Esophagus squamous epithelium (tissue), 5 donors: Measurements from ENCODE around the gene GMPR2. TPM values are rescaled to one million over a fixed set of nuclear protein-coding genes. Genes with fewer than 3 reads are reported as not detected.

Experiments
- DNase-seq: peaks from one replicate; lab custom pipeline; 2025; lab: John Stamatoyannopoulos, UW
- H3K27ac ChIP-seq, 4 donors: fragments of 200-600 bp; sonication (generic); one replicate each; pipeline ENCODE4 v1.5.1; 2016 to 2019; ENCODE audit warnings: mild to moderate bottlenecking in 1 of 4
- H3K27me3 ChIP-seq, 4 donors: fragments of 200-600 bp; sonication (generic); 1 replicate in 3 of 4; 2 replicates in 1 of 4; pipeline versions ENCODE4 v1.5.1 to v1.6.0; 2017 to 2021; ENCODE audit warnings: antibody characterized with exemption in 1 of 4
- H3K36me3 ChIP-seq, 3 donors: fragments of 200-600 bp; sonication (generic); one replicate each; pipeline ENCODE4 v1.5.1; 2016 to 2019
- H3K4me1 ChIP-seq, 3 donors: fragments of 200-600 bp; sonication (generic); one replicate each; pipeline ENCODE4 v1.5.1; 2017 to 2019
- H3K4me3 ChIP-seq, 4 donors: fragments of 200-600 bp; sonication (generic); 1 replicate in 3 of 4; 2 replicates in 1 of 4; pipeline ENCODE4 v1.5.1; 2016 to 2019; ENCODE audit warnings: mild to moderate bottlenecking in 2 of 4, moderate library complexity in 1 of 4
- H3K9me3 ChIP-seq, 3 donors: fragments of 200-600 bp; sonication (generic); one replicate each; pipeline ENCODE4 v1.5.1; 2016 to 2019
- POLR2A ChIP-seq, 4 donors: fragments of 450-650 bp; IDR thresholded peaks; one replicate each; pipeline ENCODE4 v1.6.1; 2017; ENCODE audit warnings: antibody characterized with exemption in 4 of 4, mild to moderate bottlenecking in 4 of 4, moderate library complexity in 3 of 4
- WGBS, 2 donors: methylation state at CpG; one replicate each; pipeline ENCODE4 v1.1.5; 2018; 5-methylcytosine and 5-hydroxymethylcytosine counted together
- intact Hi-C: fragments of 100-400 bp; cut with DNase I; formaldehyde crosslinking; loops from one replicate; pipeline ENCODE4 v1.15.0; 2022
- total RNA-seq, 4 donors: library from RNA; depleted of rRNA; stranded (reverse); fragments of >200 nt; gene quantifications; one replicate each; pipeline ENCODE4 v1.1.0, GENCODE V29; 2016
- TF ChIP-seq, protein P1 (sequence below), 6 experiments: fragments of 450-650 bp in 4 of 6; fragments of 200-600 bp in 2 of 6; sonication (generic) in 2 of 6; IDR thresholded peaks; one replicate each; pipeline ENCODE4 v1.5.1; 2016 to 2019; ENCODE audit warnings: antibody characterized with exemption in 6 of 6, mild to moderate bottlenecking in 4 of 6, moderate library complexity in 4 of 6
- donor health status: DM: yes; HTN: yes; CAD: no.

The GMPR2 gene
- total RNA-seq, 4 donors from 2014 or later, result 18.5 to 47.7 (median 33.1) TPM

DNA sequence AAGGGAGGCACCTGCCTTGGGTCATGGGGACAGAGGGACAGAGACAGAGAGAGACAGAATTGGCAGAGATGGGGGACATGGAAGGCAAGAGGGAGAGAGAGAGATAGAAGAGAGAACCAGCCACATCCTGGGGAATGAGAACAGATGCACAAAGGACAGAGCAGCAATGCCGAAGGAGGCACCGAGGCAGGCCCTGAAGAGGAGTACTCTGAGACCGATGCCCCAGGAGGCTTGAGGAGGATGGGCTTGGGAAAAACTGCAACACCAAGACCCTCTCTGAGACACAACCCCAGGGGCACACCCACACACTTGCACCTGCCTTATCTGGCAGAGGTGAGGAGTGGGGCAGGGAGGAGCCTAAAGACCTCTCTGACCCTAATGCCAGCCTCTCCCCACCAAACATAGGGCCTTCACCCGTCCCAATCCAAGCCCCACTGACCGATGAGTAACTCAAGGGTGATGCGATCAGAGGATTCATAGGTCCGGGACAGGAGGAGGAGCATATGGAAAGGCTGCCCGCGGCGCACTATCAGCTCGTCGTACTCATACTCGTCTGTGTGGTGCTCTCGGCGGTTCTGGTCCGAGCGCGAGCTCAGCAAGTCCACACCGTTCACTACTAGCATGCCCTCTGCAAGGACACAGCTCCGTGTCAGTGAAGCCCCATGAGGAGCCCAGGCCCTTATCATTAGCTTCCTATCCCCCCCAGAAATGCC, 28.7 kb downstream of the GMPR2 start:
- H3K9me3 ChIP-seq, result no peaks in the 10 kb centered on the region
- H3K27ac ChIP-seq, result peak overlapping the region; percentile 81 to 89 (median 87)
- intact Hi-C loops, result no loop called here
- H3K27me3 ChIP-seq, result no peaks in the 10 kb centered on the region
- H3K4me1 ChIP-seq, result peaks cover 14 to 78% (median 42%) of the 10 kb centered on the region in 3 donors
- peak overlapping the region; percentile 36 to 57 (median 48) for H3K4me3 ChIP-seq
- 89 to 96% methylated on average over 3 to 20 of the region's 20 CpGs for WGBS, 2 donors
- peaks cover 3 to 73% (median 13%) of the 10 kb centered on the region in 3 donors for H3K36me3 ChIP-seq
- DNase-seq, result no peak
- TF ChIP-seq, protein P1, sequence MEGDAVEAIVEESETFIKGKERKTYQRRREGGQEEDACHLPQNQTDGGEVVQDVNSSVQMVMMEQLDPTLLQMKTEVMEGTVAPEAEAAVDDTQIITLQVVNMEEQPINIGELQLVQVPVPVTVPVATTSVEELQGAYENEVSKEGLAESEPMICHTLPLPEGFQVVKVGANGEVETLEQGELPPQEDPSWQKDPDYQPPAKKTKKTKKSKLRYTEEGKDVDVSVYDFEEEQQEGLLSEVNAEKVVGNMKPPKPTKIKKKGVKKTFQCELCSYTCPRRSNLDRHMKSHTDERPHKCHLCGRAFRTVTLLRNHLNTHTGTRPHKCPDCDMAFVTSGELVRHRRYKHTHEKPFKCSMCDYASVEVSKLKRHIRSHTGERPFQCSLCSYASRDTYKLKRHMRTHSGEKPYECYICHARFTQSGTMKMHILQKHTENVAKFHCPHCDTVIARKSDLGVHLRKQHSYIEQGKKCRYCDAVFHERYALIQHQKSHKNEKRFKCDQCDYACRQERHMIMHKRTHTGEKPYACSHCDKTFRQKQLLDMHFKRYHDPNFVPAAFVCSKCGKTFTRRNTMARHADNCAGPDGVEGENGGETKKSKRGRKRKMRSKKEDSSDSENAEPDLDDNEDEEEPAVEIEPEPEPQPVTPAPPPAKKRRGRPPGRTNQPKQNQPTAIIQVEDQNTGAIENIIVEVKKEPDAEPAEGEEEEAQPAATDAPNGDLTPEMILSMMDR (IDR thresholded peaks at IDR 0.05), result no peak
- TF ChIP-seq POLR2A (IDR thresholded peaks at IDR 0.05), result no peak

- peak overlapping the region; percentile 81 to 89 (median 87) for H3K27ac ChIP-seq
- H3K36me3 ChIP-seq, result peaks cover 9 to 73% (median 14%) of the 10 kb centered on the region in 3 donors
- H3K4me1 ChIP-seq, result peaks cover 17 to 83% (median 42%) of the 10 kb centered on the region in 3 donors
- no CpG with 5 or more reads among the region's 19 CpGs for WGBS, 2 donors
- no peaks in the 10 kb centered on the region for H3K9me3 ChIP-seq
- intact Hi-C loops, result no loop called here
- DNase-seq, result no peak
- H3K4me3 ChIP-seq, result peak overlapping the region; percentile 36 to 57 (median 48)
- no peaks in the 10 kb centered on the region for H3K27me3 ChIP-seq
- TF ChIP-seq POLR2A (IDR thresholded peaks at IDR 0.05), result no peak
- TF ChIP-seq, protein P1 (IDR thresholded peaks at IDR 0.05), result no peak
Measured at GRCh38 chr14:24261969-24262327, 29.2 kb downstream of the GMPR2 start.

- H3K27me3 ChIP-seq, result no peaks in the 10 kb centered on the region
- no peak for DNase-seq
- H3K36me3 ChIP-seq, result peaks cover 17 to 74% (median 20%) of the 10 kb centered on the region in 3 donors
- intact Hi-C loops, result no loop called here
- H3K9me3 ChIP-seq, result no peaks in the 10 kb centered on the region
- 43 to 57% methylated on average over 6 to 12 of the region's 14 CpGs for WGBS, 2 donors
- peak within 1 kb of the TSS; percentile 36 to 57 (median 48) for H3K4me3 ChIP-seq
- H3K4me1 ChIP-seq, result peaks cover 17 to 93% (median 42%) of the 10 kb centered on the region in 3 donors
- peak within 1 kb of the TSS; percentile 81 to 89 (median 87) for H3K27ac ChIP-seq
- TF ChIP-seq, protein P1 (IDR thresholded peaks at IDR 0.05), result no peak
- peak in 2 of 4 donors; percentile 33 to 48 for TF ChIP-seq POLR2A (IDR thresholded peaks at IDR 0.05)
Measured at GRCh38 chr14:24262821-24263733, 30.3 kb downstream of the GMPR2 start, which contains the start of gene TGM1. Gene TGM1, minus strand, starts transcription at chr14:24263177. Its CDS starts 825 bp downstream, at chr14:24262352.

GRCh38 chr14:24263848-24264247, 31.1 kb downstream of the GMPR2 start:
- H3K4me1 ChIP-seq, result peaks cover 13 to 94% (median 39%) of the 10 kb centered on the region in 3 donors
- intact Hi-C loops, result no loop called here
- H3K27me3 ChIP-seq, result no peaks in the 10 kb centered on the region
- TF ChIP-seq, protein P1 (IDR thresholded peaks at IDR 0.05), result no peak
- no peak for TF ChIP-seq POLR2A (IDR thresholded peaks at IDR 0.05)
- 20 to 50% methylated on average over 1 to 3 of the region's 6 CpGs for WGBS, 2 donors
- DNase-seq, result no peak
- peak overlapping the region; percentile 81 to 89 (median 87) for H3K27ac ChIP-seq
- H3K9me3 ChIP-seq, result no peaks in the 10 kb centered on the region
- H3K4me3 ChIP-seq, result peak overlapping the region in 3 of 4 donors; percentile 46 to 57 (median 51)
- H3K36me3 ChIP-seq, result peaks cover 17 to 74% (median 23%) of the 10 kb centered on the region in 3 donors
